Activated CD8-positive, alpha-beta T cell treated with anti-CD3 and anti-CD28 coated beads, Interleukin-2, amount 10 ng/mL, durations not matched to agents 7 days and 5 days (primary cell): ENCODE measurements around the gene PCDHGA9. TPM values are rescaled to one million over a fixed set of nuclear protein-coding genes. Genes with fewer than 3 reads are reported as not detected.
"Not testable (repeated sequence)": the region's sequence is repeated elsewhere in the genome, so short reads cannot be mapped to it uniquely, and the experiment has no call there.

Source experiments
- ATAC-seq: fragments of 150-1000 bp; cut with Tn5 transposase; one replicate; pipeline ENCODE4 v1.10.0; 2021; ENCODE audit warnings: moderate library complexity
- CTCF ChIA-PET: fragments of 350-600 bp; sonication (Branson Sonifier 250); formaldehyde crosslinking; loops from one replicate; lab custom pipeline; 2021; ENCODE audit warnings: antibody characterized with exemption; lab: Charles Lee
- POLR2A ChIA-PET: fragments of 350-600 bp; sonication (Branson Sonifier 250); formaldehyde crosslinking; loops from one replicate; lab custom pipeline; 2021; ENCODE audit warnings: antibody characterized with exemption; lab: Charles Lee
- DNase-seq: peaks from one replicate; pipeline ENCODE4 v3.0.0-alpha.2; 2020
- H3K27ac Mint-ChIP-seq: one replicate; pipeline ENCODE4 v1.8.0; 2021; ENCODE audit warnings: mild to moderate bottlenecking, mixed read lengths
- H3K27me3 Mint-ChIP-seq: one replicate; pipeline ENCODE4 v1.8.0; 2021; ENCODE audit warnings: low read depth, mixed read lengths
- H3K36me3 Mint-ChIP-seq: one replicate; pipeline ENCODE4 v1.8.0; 2021; ENCODE audit warnings: low read depth, mixed read lengths
- H3K4me1 Mint-ChIP-seq: one replicate; pipeline ENCODE4 v1.8.0; 2021; ENCODE audit warnings: low read depth, mixed read lengths
- H3K4me3 Mint-ChIP-seq: one replicate; pipeline ENCODE4 v1.8.0; 2021; ENCODE audit warnings: mild to moderate bottlenecking, mixed read lengths
- H3K9me3 Mint-ChIP-seq: one replicate; pipeline ENCODE4 v1.8.0; 2022; ENCODE audit warnings: mixed read lengths; ENCODE audit not compliant: insufficient read depth
- total RNA-seq, 2 experiments: library from RNA; stranded (reverse); gene quantifications; one replicate each; pipeline ENCODE4 v1.2.3, GENCODE V29; 2021

The PCDHGA9 gene
- total RNA-seq, 2 experiments from 2014 or later: 0.08 TPM; not detected in 1

DNA sequence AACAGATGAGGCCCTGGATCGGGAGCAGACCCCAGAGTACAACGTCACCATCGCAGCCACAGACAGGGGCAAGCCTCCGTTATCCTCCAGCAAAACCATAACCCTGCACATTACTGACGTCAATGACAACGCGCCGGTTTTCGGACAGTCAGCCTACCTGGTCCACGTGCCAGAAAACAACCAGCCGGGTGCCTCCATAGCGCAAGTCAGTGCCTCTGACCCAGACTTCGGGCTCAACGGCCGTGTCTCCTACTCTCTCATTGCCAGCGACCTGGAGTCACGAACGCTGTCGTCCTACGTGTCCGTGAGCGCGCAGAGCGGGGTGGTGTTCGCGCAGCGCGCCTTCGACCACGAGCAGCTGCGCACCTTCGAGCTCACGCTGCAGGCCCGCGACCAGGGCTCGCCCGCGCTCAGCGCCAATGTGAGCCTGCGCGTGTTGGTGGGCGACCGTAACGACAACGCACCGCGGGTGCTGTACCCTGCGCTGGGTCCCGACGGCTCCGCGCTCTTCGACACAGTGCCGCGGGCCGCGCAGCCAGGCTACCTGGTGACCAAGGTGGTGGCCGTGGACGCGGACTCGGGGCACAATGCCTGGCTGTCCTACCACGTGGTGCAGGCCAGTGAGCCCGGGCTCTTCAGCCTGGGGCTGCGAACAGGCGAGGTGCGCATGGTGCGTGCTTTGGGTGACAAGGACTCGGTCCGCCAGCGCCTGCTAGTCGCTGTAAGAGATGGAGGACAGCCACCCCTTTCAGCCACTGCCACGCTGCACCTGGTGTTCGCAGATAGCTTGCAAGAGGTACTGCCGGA, 16.7 kb downstream of the PCDHGA9 start:
- CTCF ChIA-PET: interaction anchor here (0.9 to 2.9 kb wide), 9 partner anchors 11 to 138 kb away, joined by 3 to 28 read pairs (median 8); partner anchors contain the start of genes PCDHGA12, PCDHGB3 and PCDHGB6
- H3K36me3 Mint-ChIP-seq: peaks cover 33% of the 10 kb centered on the region
- H3K27ac Mint-ChIP-seq: peak overlapping the region; percentile 3
- no peak for DNase-seq
- H3K4me3 Mint-ChIP-seq: peak overlapping the region; percentile 13
- POLR2A ChIA-PET: no interaction called here
- peaks cover 68% of the 10 kb centered on the region for H3K27me3 Mint-ChIP-seq
- H3K9me3 Mint-ChIP-seq: peaks cover 24% of the 10 kb centered on the region
- peaks cover 15% of the 10 kb centered on the region for H3K4me1 Mint-ChIP-seq
- ATAC-seq: no peak

- ChIA-PET CTCF (interaction anchor here (0.7 to 3.2 kb wide), 27 partner anchors 8 to 1376 kb away, joined by 3 to 28 read pairs (median 5); partner anchors contain the start of genes PCDHB10, PCDHB14, PCDHB15 and PCDHGA10), POLR2A (no interaction called here)
- H3K27ac Mint-ChIP-seq: peak within 1 kb of the TSS; percentile 35
- H3K27me3 Mint-ChIP-seq: peaks cover 62% of the 10 kb centered on the region
- peak within 1 kb of the TSS; percentile 69 for H3K4me3 Mint-ChIP-seq
- ATAC-seq (no peak), DNase-seq (peak; percentile 53)
- H3K4me1 Mint-ChIP-seq: peaks cover 11% of the 10 kb centered on the region
- peaks cover 29% of the 10 kb centered on the region for H3K36me3 Mint-ChIP-seq
- peaks cover 24% of the 10 kb centered on the region for H3K9me3 Mint-ChIP-seq
Measured at GRCh38 chr5:141420855-141421488, 18.4 kb downstream of the PCDHGA9 start, which contains the start of gene PCDHGA11. TSS of gene PCDHGA11 (plus strand) at chr5:141421051. CDS start at chr5:141421228, 177 bp downstream.

- Mint-ChIP-seq H3K36me3 (peaks cover 29% of the 10 kb centered on the region), H3K9me3 (peaks cover 24% of the 10 kb centered on the region), H3K27me3 (peaks cover 58% of the 10 kb centered on the region), H3K4me1 (peaks cover 11% of the 10 kb centered on the region), H3K27ac (no peak overlapping the region), H3K4me3 (peak overlapping the region; percentile 69)
- ChIA-PET CTCF (interaction anchor here (0.7 to 3.2 kb wide), 25 partner anchors 9 to 1376 kb away, joined by 3 to 28 read pairs (median 5); partner anchors contain the start of genes PCDHB10, PCDHB14, PCDHB15 and PCDHGA10), POLR2A (no interaction called here)
- ATAC-seq (no peak), DNase-seq (no peak)
Measured at GRCh38 chr5:141421489-141421855, 18.9 kb downstream of the PCDHGA9 start.

- ATAC-seq (no peak), DNase-seq (no peak)
- no peak overlapping the region for H3K4me3 Mint-ChIP-seq
- no peak overlapping the region for H3K27ac Mint-ChIP-seq
- ChIA-PET CTCF (interaction anchor here (1.3 to 3.2 kb wide), 4 partner anchors 7 to 141 kb away, joined by 3 to 26 read pairs (median 20); partner anchors contain the start of genes PCDHGA10 and PCDHGA12), POLR2A (no interaction called here)
- H3K36me3 Mint-ChIP-seq: peaks cover 28% of the 10 kb centered on the region
- peaks cover 60% of the 10 kb centered on the region for H3K27me3 Mint-ChIP-seq
- H3K9me3 Mint-ChIP-seq: peaks cover 23% of the 10 kb centered on the region
- H3K4me1 Mint-ChIP-seq: peaks cover 8% of the 10 kb centered on the region
Measured at GRCh38 chr5:141422742-141423291, 20.2 kb downstream of the PCDHGA9 start.

GRCh38 chr5:141427783-141428426, 25.3 kb downstream of the PCDHGA9 start:
- H3K4me1 Mint-ChIP-seq: peaks cover 18% of the 10 kb centered on the region
- H3K9me3 Mint-ChIP-seq: peaks cover 29% of the 10 kb centered on the region
- ChIA-PET CTCF (interaction anchor here (0.8 to 1.5 kb wide), 3 partner anchors 85 to 136 kb away, joined by 3 to 4 read pairs (median 3); no protein-coding TSS in a partner anchor), POLR2A (no interaction called here)
- H3K27ac Mint-ChIP-seq: no peak overlapping the region
- H3K4me3 Mint-ChIP-seq: no peak overlapping the region
- DNase-seq: no peak
- peaks cover 51% of the 10 kb centered on the region for H3K27me3 Mint-ChIP-seq
- H3K36me3 Mint-ChIP-seq: peaks cover 20% of the 10 kb centered on the region
- ATAC-seq: no peak

GRCh38 chr5:141430332-141431113, 27.9 kb downstream of the PCDHGA9 start, which contains the start of gene PCDHGA12:
TSS of gene PCDHGA12 (plus strand) at chr5:141430507. CDS start at chr5:141430760, 253 bp downstream.
- no peak for ATAC-seq

DNA sequence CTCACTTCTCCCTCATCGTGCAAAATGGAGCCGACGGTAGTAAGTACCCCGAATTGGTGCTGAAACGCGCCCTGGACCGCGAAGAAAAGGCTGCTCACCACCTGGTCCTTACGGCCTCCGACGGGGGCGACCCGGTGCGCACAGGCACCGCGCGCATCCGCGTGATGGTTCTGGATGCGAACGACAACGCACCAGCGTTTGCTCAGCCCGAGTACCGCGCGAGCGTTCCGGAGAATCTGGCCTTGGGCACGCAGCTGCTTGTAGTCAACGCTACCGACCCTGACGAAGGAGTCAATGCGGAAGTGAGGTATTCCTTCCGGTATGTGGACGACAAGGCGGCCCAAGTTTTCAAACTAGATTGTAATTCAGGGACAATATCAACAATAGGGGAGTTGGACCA, 28.7 kb downstream of the PCDHGA9 start:
- Mint-ChIP-seq H3K4me1 (peaks cover 18% of the 10 kb centered on the region), H3K27me3 (peaks cover 40% of the 10 kb centered on the region), H3K36me3 (peaks cover 21% of the 10 kb centered on the region), H3K27ac (no peak overlapping the region), H3K4me3 (peak overlapping the region; percentile 63), H3K9me3 (peaks cover 33% of the 10 kb centered on the region)
- POLR2A ChIA-PET: no interaction called here
- ATAC-seq (no peak), DNase-seq (no peak)
- CTCF ChIA-PET: interaction anchor here (0.8 to 3.0 kb wide), 20 partner anchors 9 to 133 kb away, joined by 3 to 26 read pairs (median 8); partner anchors contain the start of genes PCDHGA11, PCDHGA8 and PCDHGB5

More at GRCh38 chr5:141430332-141431113, 27.9 kb downstream of the PCDHGA9 start, which contains the start of gene PCDHGA12:
- POLR2A ChIA-PET: interaction anchor here (0.7 kb wide), 1 partner anchor 83 kb away, joined by 4 read pairs; no protein-coding TSS in a partner anchor
- peaks cover 40% of the 10 kb centered on the region for H3K27me3 Mint-ChIP-seq
- H3K27ac Mint-ChIP-seq: peak within 1 kb of the TSS; percentile 62
- peaks cover 33% of the 10 kb centered on the region for H3K9me3 Mint-ChIP-seq
- H3K4me1 Mint-ChIP-seq: peaks cover 18% of the 10 kb centered on the region
- CTCF ChIA-PET: interaction anchor here (0.7 to 3.0 kb wide), 33 partner anchors 9 to 137 kb away, joined by 3 to 26 read pairs (median 5); partner anchors contain the start of genes PCDHGA10, PCDHGA11, PCDHGA3 and PCDHGA8
- H3K36me3 Mint-ChIP-seq: peaks cover 21% of the 10 kb centered on the region
- peak; percentile 45 for DNase-seq
- peak within 1 kb of the TSS; percentile 63 for H3K4me3 Mint-ChIP-seq

DNA sequence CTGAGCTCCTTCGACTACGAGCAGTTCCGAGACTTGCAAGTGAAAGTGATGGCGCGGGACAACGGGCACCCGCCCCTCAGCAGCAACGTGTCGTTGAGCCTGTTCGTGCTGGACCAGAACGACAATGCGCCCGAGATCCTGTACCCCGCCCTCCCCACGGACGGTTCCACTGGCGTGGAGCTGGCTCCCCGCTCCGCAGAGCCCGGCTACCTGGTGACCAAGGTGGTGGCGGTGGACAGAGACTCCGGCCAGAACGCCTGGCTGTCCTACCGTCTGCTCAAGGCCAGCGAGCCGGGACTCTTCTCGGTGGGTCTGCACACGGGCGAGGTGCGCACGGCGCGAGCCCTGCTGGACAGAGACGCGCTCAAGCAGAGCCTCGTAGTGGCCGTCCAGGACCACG, 29.7 kb downstream of the PCDHGA9 start:
- H3K27ac Mint-ChIP-seq, DNase-seq, POLR2A ChIA-PET, ATAC-seq, CTCF ChIA-PET: not testable (repeated sequence)
- Mint-ChIP-seq H3K9me3 (peaks cover 33% of the 10 kb centered on the region), H3K4me3 (peak overlapping the region; percentile 63), H3K27me3 (peaks cover 33% of the 10 kb centered on the region), H3K36me3 (peaks cover 21% of the 10 kb centered on the region), H3K4me1 (peaks cover 18% of the 10 kb centered on the region)

DNA sequence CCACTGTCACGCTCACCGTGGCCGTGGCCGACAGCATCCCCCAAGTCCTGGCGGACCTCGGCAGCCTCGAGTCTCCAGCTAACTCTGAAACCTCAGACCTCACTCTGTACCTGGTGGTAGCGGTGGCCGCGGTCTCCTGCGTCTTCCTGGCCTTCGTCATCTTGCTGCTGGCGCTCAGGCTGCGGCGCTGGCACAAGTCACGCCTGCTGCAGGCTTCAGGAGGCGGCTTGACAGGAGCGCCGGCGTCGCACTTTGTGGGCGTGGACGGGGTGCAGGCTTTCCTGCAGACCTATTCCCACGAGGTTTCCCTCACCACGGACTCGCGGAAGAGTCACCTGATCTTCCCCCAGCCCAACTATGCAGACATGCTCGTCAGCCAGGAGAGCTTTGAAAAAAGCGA, 30.1 kb downstream of the PCDHGA9 start:
- CTCF ChIA-PET, H3K4me3 Mint-ChIP-seq, H3K27ac Mint-ChIP-seq, POLR2A ChIA-PET, DNase-seq, ATAC-seq: not testable (repeated sequence)
- Mint-ChIP-seq H3K36me3 (peaks cover 21% of the 10 kb centered on the region), H3K27me3 (peaks cover 33% of the 10 kb centered on the region), H3K9me3 (peaks cover 33% of the 10 kb centered on the region), H3K4me1 (peaks cover 18% of the 10 kb centered on the region)

GRCh38 chr5:141434006-141434405, 31.4 kb downstream of the PCDHGA9 start:
- Mint-ChIP-seq H3K9me3 (peaks cover 28% of the 10 kb centered on the region), H3K4me3 (no peak overlapping the region), H3K27ac (no peak overlapping the region), H3K36me3 (peaks cover 18% of the 10 kb centered on the region), H3K27me3 (peaks cover 29% of the 10 kb centered on the region), H3K4me1 (peaks cover 18% of the 10 kb centered on the region)
- ChIA-PET CTCF (no interaction called here), POLR2A (no interaction called here)
- DNase-seq (no peak), ATAC-seq (no peak)
